ENCODE measurements around the gene SERPINB6. TPM values are rescaled to one million over a fixed set of nuclear protein-coding genes. Genes with fewer than 3 reads are reported as not detected.

The SERPINB6 gene
- total RNA-seq, 1 experiment from 2014 or later: 34.1 TPM

DNA sequence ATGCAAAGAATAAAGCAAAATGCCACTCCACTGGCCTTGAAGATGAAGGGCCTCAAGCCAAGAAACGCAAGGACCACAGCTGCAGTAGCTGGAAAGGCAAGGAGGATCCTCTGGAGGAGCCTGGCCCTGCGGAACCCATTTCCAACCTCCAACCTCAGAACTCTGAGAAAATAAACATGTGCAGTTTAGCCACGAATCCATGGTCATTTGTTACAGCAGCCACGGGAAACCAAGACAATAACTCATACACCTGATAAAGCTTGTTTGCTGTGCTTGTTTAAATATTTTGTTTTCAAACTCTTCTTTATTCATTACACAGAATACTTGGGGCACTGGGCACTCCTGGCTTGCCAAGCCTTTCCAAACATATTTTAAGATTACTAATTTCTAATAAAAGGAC, 10.4 kb downstream of the SERPINB6 start:
- peak; percentile 3 for DNase-seq
- no peak overlapping the region for H3K4me3 ChIP-seq (ENCODE audit: insufficient read depth, low read depth, low read length)
- no peaks in the 10 kb centered on the region for H3K36me3 ChIP-seq (replicated peaks; ENCODE audit: control insufficient read depth, insufficient read depth, low read length)
- H3K27me3 ChIP-seq (ENCODE audit: control insufficient read depth, insufficient read depth, low read length): no peaks in the 10 kb centered on the region

DNA sequence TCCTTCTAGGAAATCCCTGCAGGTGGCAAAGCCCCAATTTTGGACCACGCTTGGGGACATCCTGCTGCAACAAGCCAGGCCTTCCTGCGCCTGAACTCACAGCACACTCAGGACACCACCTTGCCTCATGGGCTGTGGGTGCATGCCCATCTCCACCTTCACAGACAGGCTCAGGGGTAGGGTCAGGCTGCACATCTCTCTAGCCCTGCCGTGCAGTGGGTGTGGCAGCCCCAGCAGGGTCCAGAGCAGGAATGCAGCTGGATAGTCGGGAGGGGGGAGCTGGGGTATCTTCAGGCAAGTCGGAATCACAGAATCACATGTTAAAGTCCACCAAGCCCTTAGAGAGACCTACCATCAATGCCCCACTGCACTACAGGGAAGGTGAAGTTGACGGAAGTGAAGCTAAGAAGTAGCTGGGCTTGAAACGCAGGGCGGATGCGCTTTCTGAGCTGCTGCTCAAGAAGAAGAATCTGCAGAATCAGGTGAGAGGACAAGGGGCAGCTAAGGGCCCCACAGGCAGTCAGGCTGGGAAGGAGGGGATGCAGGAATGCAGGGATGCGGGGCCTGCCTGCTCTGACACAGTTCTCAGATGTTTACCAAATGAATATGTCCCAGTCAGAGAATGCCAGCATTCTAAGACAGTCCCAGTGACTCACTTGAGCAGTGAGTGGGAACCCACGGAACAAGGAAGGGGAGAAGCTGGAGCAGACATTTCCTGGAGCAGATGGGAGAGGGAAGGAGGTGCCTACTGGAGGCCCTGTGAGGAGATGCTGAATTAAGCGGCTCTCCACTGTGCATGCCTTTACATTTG, 11.3 kb downstream of the SERPINB6 start:
- H3K27me3 ChIP-seq (ENCODE audit: control insufficient read depth, insufficient read depth, low read length): no peaks in the 10 kb centered on the region
- H3K4me3 ChIP-seq (ENCODE audit: insufficient read depth, low read depth, low read length): no peak overlapping the region
- DNase-seq: peak; percentile 74
- H3K36me3 ChIP-seq (replicated peaks; ENCODE audit: control insufficient read depth, insufficient read depth, low read length): no peaks in the 10 kb centered on the region

DNA sequence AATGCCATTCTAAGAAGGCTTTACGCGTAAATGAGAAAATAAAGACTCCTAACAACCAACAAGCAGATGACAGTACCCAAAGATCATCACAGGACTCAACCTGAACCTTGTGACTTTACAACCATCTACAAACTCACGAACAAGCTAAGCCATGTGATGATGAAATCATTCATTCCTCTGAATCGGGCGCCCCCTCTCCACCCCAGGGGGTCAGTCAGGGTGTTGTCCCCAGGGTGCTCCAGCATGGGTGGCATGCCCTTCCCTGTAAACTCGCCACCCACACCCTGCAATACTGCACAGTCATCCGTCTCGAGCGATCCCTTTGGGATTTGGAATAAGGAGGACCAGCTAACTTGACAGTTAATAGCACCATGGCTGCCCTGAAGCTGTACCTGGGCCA, 12.6 kb downstream of the SERPINB6 start:
- H3K36me3 ChIP-seq (replicated peaks; ENCODE audit: control insufficient read depth, insufficient read depth, low read length): no peaks in the 10 kb centered on the region
- no peaks in the 10 kb centered on the region for H3K27me3 ChIP-seq (ENCODE audit: control insufficient read depth, insufficient read depth, low read length)
- H3K4me3 ChIP-seq (ENCODE audit: insufficient read depth, low read depth, low read length): no peak overlapping the region
- DNase-seq: no peak

DNA sequence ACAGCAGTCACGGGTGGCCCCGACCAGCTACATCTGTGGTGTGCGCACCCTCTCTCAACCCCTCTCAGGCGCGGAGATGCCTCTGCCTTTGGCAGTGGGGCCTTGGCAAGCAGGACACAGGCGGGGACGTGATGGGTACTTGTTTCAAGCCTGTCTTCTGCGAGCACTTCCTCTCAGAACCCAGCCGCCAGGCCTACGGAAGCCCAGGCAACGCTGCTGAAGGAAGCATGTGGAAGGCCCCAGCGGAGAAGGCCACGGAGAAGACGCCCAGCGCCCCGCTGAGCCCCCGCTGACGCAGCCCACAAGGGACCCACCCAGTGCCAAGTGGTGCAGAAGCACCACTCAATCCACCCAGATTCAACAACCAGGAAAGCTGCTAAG, 13.0 kb downstream of the SERPINB6 start:
- H3K36me3 ChIP-seq (replicated peaks; ENCODE audit: control insufficient read depth, insufficient read depth, low read length): no peaks in the 10 kb centered on the region
- H3K27me3 ChIP-seq (ENCODE audit: control insufficient read depth, insufficient read depth, low read length): no peaks in the 10 kb centered on the region
- DNase-seq: no peak
- no peak overlapping the region for H3K4me3 ChIP-seq (ENCODE audit: insufficient read depth, low read depth, low read length)

DNA sequence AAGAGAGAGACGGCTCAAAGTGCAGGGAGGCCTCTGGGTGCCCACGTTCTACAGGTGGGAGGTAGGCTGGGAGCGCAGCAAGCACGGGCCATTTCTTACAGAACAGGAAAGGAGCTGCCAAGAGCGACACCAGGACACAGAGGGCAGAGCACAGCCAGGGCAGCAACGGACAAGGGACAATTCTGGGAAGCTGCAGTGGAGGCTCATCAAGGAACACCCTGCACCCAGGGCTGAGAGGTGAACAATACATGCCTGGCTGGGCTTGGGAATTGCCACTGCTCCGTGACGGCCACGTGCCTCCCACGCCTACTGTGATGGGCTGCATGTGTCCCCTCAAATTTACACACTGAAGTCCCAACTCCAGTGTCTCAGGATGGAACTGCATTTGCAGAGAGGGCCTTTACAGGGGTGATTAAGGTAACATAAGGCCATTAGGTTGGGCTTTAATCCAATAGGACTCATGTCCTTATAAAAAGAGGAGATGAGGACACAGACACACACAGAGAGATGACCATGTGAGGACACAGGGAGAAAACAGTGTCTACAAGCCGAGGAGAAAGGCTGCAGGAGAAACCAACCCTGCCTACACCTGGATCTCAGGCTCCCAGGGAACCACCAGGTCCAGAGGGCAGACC, 13.6 kb downstream of the SERPINB6 start:
- H3K4me3 ChIP-seq (ENCODE audit: insufficient read depth, low read depth, low read length): no peak overlapping the region
- no peaks in the 10 kb centered on the region for H3K27me3 ChIP-seq (ENCODE audit: control insufficient read depth, insufficient read depth, low read length)
- H3K36me3 ChIP-seq (replicated peaks; ENCODE audit: control insufficient read depth, insufficient read depth, low read length): no peaks in the 10 kb centered on the region
- no peak for DNase-seq

DNA sequence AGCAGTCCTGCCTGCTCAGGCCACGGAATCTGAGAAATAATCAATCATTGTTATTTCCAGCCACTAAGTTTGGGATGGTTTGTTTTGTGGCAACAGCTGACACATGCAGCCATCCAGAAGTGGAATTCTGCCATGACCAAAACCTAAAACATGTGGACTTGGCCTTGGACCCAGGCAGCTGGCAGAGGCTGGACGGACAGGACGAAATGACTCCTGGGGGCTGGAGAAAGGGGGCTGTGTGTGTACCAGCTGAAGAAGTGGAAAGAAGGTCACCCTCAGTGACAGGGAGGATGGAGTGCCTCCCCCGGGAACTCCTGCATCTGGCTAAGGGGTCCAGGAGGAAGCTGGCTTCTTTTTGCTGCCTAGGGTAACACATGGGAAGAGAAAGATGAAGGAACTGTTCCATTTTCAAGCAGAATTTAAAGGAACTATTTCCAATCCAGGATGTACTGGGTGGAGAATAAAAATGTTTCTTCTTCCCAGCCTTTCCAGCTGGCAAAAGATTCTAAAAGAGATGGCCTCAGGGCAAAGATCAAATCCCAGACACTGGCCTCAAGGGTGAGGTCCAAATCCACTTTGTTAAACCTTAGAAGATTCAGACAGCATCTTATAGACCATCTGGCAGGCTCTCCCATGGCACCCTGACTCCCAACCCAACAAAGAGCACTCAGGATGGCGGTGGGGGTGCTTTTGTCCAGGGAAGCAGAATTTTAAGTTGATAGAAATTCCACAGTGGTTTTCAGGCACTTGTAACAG, 14.3 kb downstream of the SERPINB6 start:
- DNase-seq: no peak
- Histone ChIP-seq H3K4me3 (ENCODE audit: insufficient read depth, low read depth, low read length) (no peak overlapping the region), H3K27me3 (ENCODE audit: control insufficient read depth, insufficient read depth, low read length) (no peaks in the 10 kb centered on the region), H3K36me3 (replicated peaks; ENCODE audit: control insufficient read depth, insufficient read depth, low read length) (no peaks in the 10 kb centered on the region)

DNA sequence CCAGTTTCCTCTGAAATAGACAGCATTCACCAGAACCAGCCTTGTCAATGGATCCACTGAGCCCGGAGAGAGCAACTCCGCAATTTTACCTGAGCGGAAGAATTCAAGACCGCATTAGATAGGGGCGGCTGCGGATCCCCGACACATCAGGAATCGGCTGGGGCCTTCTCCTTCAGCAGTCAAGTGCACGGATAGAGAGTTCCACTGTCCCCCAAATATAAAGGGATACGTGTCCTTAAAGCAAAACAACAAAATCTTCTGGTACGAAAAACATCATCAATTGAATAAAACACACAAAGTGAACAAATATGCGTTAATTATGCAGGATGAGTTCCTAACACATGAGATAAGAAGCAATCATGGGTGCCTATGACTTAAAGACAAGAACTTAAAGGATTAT, 18.3 kb downstream of the SERPINB6 start:
- Histone ChIP-seq H3K36me3 (replicated peaks; ENCODE audit: control insufficient read depth, insufficient read depth, low read length) (peaks cover 3% of the 10 kb centered on the region), H3K4me3 (ENCODE audit: insufficient read depth, low read depth, low read length) (no peak overlapping the region), H3K27me3 (ENCODE audit: control insufficient read depth, insufficient read depth, low read length) (no peaks in the 10 kb centered on the region)
- no peak for DNase-seq

DNA sequence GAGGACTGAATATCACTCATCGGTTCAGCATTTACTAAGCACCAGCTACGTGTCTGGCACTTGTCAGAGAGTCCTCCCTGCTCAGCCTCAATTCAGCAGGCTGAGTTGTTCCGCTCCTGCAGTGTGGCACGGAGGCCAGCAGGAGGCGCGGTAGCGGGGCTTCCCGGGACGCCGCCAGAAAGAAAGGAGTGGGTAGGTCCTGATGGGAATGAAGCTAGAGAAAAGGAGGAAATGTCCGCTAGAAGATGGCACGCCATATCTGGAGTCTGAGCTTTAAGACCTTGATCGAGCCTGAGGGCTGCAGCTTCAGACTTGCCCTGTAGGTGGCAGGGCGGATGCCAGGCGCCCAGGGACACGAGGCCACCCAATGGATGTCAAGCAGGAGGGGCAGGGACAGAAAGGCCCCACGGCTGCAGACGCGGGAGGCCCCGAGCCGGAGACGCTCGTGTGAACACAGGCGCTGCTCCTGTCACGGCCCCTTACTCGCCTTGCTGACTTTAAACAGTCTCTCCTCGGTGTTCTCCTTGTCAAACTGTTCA, 18.7 kb downstream of the SERPINB6 start:
- peak; percentile 93 for DNase-seq
- Histone ChIP-seq H3K4me3 (ENCODE audit: insufficient read depth, low read depth, low read length) (no peak overlapping the region), H3K36me3 (replicated peaks; ENCODE audit: control insufficient read depth, insufficient read depth, low read length) (peaks cover 4% of the 10 kb centered on the region), H3K27me3 (ENCODE audit: control insufficient read depth, insufficient read depth, low read length) (no peaks in the 10 kb centered on the region)

DNA sequence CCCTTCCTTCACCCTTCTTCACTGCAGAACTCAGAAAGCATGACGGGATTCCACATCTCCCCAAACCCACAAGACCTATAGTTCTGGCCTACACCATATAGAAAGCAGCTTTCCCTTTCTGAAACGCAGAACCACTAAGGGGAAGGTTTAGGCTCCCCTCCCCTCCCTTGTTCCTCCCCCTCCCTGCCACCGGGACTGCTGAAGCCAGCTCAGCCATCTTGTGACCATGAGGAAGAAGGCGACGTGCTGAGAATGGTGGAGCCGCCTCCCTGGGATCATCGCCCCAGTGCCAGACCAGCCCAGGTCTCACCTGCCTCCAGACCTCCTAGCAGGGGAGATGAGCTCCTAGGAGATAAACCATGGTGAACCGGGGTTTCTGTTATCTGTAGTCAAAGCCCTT, 19.6 kb downstream of the SERPINB6 start:
- H3K36me3 ChIP-seq (replicated peaks; ENCODE audit: control insufficient read depth, insufficient read depth, low read length): peaks cover 4% of the 10 kb centered on the region
- H3K27me3 ChIP-seq (ENCODE audit: control insufficient read depth, insufficient read depth, low read length): no peaks in the 10 kb centered on the region
- no peak overlapping the region for H3K4me3 ChIP-seq (ENCODE audit: insufficient read depth, low read depth, low read length)
- peak; percentile 64 for DNase-seq

DNA sequence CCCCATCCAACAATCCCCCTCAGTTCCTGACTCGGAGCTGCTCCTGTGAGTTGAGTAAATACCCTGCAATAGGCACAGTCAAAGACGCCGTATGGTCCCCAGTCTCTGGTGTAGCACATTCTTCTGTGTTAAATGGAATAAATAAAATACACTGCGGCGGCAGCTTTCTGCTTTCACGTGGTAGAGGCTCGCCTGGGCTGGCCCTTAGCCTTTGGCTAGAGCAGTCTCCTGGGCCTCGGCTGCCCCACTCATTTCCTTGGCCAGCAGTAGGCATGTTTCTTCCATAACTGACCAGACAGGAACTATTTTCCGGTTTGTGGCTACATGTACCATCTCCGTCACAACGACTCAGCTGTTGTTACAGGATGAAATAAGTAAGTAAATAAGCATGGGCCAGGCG, 20.7 kb downstream of the SERPINB6 start:
- no peak overlapping the region for H3K4me3 ChIP-seq (ENCODE audit: insufficient read depth, low read depth, low read length)
- DNase-seq: no peak
- no peaks in the 10 kb centered on the region for H3K27me3 ChIP-seq (ENCODE audit: control insufficient read depth, insufficient read depth, low read length)
- peaks cover 4% of the 10 kb centered on the region for H3K36me3 ChIP-seq (replicated peaks; ENCODE audit: control insufficient read depth, insufficient read depth, low read length)

DNA sequence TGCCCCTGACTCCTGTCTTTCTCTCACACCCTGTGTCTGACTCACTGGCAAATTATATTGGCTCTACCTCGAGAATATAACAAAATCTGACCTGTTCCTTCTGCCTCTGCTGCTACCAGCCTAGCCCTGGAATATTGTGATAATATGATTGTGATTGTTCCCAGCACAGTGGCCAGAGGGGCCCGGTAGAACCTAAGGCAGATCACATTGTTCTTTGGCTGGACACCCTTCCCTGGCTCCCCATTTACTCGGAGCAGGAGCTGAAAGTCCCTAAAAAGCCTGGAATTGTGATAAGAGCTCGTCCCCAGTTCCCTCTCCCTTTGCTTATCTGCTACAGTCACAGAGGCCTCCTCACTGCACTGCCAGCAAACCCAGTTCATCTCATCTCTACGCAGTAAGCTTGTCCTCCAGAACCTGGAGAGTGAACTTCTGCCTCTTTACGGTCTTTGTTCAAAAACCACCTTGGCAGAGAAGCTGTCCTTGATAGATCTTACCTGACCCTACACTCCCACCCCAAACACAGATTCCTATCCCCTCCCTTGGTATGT, 21.8 kb downstream of the SERPINB6 start:
- Histone ChIP-seq H3K36me3 (replicated peaks; ENCODE audit: control insufficient read depth, insufficient read depth, low read length) (peaks cover 4% of the 10 kb centered on the region), H3K4me3 (ENCODE audit: insufficient read depth, low read depth, low read length) (no peak overlapping the region), H3K27me3 (ENCODE audit: control insufficient read depth, insufficient read depth, low read length) (no peaks in the 10 kb centered on the region)
- DNase-seq: no peak

DNA sequence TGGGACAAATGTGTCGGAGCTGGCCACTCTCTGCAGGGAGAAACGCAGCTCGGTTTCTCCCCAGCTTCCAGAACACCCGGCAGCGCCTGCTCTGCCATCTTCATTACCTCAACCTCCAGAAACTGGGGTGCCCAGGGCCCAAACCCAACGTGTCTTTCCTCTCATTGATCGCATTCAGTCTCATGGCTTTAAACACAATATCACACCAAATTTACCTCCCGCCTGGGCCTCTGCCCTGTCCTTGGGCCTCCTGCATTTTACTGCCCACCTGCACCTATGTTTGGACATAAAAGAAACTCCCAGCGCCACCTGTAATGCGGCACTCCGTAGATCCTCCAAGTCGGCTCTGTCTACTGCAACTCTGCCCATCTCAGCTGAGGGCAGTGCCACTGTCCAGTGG, 22.2 kb downstream of the SERPINB6 start:
- H3K27me3 ChIP-seq (ENCODE audit: control insufficient read depth, insufficient read depth, low read length): no peaks in the 10 kb centered on the region
- DNase-seq: no peak
- H3K4me3 ChIP-seq (ENCODE audit: insufficient read depth, low read depth, low read length): no peak overlapping the region
- H3K36me3 ChIP-seq (replicated peaks; ENCODE audit: control insufficient read depth, insufficient read depth, low read length): peaks cover 4% of the 10 kb centered on the region

DNA sequence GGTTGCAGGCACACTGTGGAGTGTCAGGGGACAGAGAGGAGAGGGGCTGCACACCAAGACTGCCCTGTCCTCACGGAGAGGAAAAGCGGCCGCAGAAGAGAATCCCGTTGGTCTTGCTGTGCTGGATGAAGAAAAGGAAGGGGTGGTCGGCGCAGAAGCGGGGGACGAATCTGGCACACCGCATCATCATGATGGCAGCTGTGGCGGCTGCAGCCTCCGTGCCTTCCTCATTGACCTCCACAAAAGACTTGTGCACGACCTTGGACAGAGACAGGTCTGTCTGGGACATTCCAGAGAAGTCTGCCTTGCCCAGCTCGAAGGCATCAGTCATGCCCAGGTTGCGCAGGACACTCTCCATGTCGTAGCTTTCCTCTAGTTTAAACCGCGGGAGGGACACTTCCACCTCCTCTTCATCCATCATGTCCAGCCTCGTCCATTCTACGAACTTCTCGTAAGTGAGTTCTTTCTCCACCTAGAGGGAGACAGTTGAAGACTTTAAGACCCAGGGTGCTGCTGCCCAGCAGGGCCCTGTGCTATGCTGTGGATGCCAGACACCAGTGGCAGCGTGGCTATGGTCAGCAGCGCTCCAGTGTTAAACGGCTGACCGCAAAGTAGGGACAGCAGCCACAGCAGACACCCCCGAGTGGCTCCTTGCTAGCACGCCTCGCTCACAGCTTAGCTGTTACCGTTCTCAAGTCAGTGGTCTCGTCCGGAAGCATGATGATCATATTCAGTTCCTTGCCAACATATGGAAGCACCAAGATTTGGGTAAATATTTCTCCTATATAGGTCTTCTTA, 22.9 kb downstream of the SERPINB6 start:
- no peak for DNase-seq
- peaks cover 4% of the 10 kb centered on the region for H3K36me3 ChIP-seq (replicated peaks; ENCODE audit: control insufficient read depth, insufficient read depth, low read length)
- no peak overlapping the region for H3K4me3 ChIP-seq (ENCODE audit: insufficient read depth, low read depth, low read length)
- H3K27me3 ChIP-seq (ENCODE audit: control insufficient read depth, insufficient read depth, low read length): no peaks in the 10 kb centered on the region

DNA sequence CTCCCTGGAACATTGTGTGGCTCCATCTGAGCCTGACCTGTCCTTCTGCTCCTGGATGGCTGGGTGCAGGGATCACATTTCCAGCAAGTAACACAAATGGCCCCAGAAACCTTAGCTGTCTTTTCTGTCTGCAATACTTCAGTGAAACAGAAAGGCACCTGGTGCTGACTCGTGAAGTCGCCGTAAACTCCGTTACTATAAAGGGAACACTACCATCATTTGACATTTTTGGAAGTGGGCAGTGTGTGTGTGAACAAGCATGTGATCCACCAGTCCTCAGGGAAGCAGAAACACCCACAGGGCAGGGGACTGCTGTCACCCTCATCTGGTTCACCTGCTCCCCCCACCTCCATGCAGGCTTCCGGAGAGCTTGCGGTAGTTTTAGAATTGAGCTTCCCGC, 23.9 kb downstream of the SERPINB6 start:
- H3K36me3 ChIP-seq (replicated peaks; ENCODE audit: control insufficient read depth, insufficient read depth, low read length): peaks cover 4% of the 10 kb centered on the region
- no peaks in the 10 kb centered on the region for H3K27me3 ChIP-seq (ENCODE audit: control insufficient read depth, insufficient read depth, low read length)
- no peak overlapping the region for H3K4me3 ChIP-seq (ENCODE audit: insufficient read depth, low read depth, low read length)
- no peak for DNase-seq
